Neural cell (in vitro differentiated cells): ENCODE measurements around the gene CGB7. TPM values are rescaled to one million over a fixed set of nuclear protein-coding genes. Genes with fewer than 3 reads are reported as not detected.

Experiments used
- H2AFZ ChIP-seq: fragments of 200-600, 300-800 bp; sonication (generic), shearing (Covaris generic); 2 replicates; pipeline ENCODE4 v1.6.0; 2014; ENCODE audit warnings: low read depth, mild to moderate bottlenecking, antibody characterized with exemption, low read length, moderate library complexity
- H3F3A ChIP-seq: fragments of 200-600 bp; shearing (Covaris generic); 2 replicates; pipeline ENCODE4 v1.6.1; 2016; ENCODE audit warnings: mild to moderate bottlenecking, moderate library complexity, mixed read lengths, antibody characterized with exemption, low read length; ENCODE audit not compliant: insufficient read depth, poor library complexity, severe bottlenecking
- H3K27ac ChIP-seq: fragments of 200-600, 300-800 bp; sonication (generic), shearing (Covaris generic); 2 replicates; pipeline ENCODE4 v1.5.1; 2014; ENCODE audit warnings: mild to moderate bottlenecking, low read length, moderate library complexity
- H3K27me3 ChIP-seq: fragments of 300-800, 200-600 bp; sonication (generic), shearing (Covaris generic); 2 replicates; pipeline ENCODE4 v1.6.0; 2014; ENCODE audit warnings: mild to moderate bottlenecking, low read depth, low read length, moderate library complexity; ENCODE audit not compliant: insufficient read depth
- H3K36me3 ChIP-seq: fragments of 300-800, 200-600 bp; sonication (generic), shearing (Covaris generic); 2 replicates; pipeline ENCODE4 v1.5.1; 2014; ENCODE audit warnings: mild to moderate bottlenecking, antibody characterized with exemption, low read length, moderate library complexity; ENCODE audit not compliant: insufficient read depth
- H3K4me2 ChIP-seq: fragments of 300-800, 200-600 bp; sonication (generic), shearing (Covaris generic); 2 replicates; pipeline ENCODE4 v1.6.0; 2014; ENCODE audit warnings: mild to moderate bottlenecking, low read length
- H3K4me3 ChIP-seq: fragments of 300-800, 200-600 bp; sonication (generic), shearing (Covaris generic); 2 replicates; pipeline ENCODE4 v1.5.1; 2014; ENCODE audit warnings: mild to moderate bottlenecking, low read length, moderate library complexity
- H3K79me2 ChIP-seq: fragments of 200-600 bp; shearing (Covaris generic); replicated peaks from 2 replicates; pipeline ENCODE4 v1.6.0; 2014; ENCODE audit warnings: mild to moderate bottlenecking, low read length, moderate library complexity; ENCODE audit not compliant: insufficient read depth
- H3K9ac ChIP-seq: fragments of 300-800, 200-600 bp; sonication (generic), shearing (Covaris generic); 2 replicates; pipeline ENCODE4 v1.6.1; 2016; ENCODE audit warnings: mild to moderate bottlenecking, low read length, mixed read lengths
- H3K9me2 ChIP-seq: fragments of 200-600 bp; shearing (Covaris generic); 2 replicates; pipeline ENCODE4 v1.6.1; 2016; ENCODE audit warnings: mild to moderate bottlenecking, low read length, mixed read lengths; ENCODE audit not compliant: insufficient read depth
- H3K9me3 ChIP-seq: fragments of 200-600, 300-800 bp; sonication (generic), shearing (Covaris generic); 2 replicates; pipeline ENCODE4 v1.6.1; 2016; ENCODE audit warnings: mild to moderate bottlenecking, mixed run types, low read length, moderate library complexity, mixed read lengths
- H4K20me1 ChIP-seq: fragments of 200-600 bp; shearing (Covaris generic); 2 replicates; pipeline ENCODE4 v1.6.1; 2016; ENCODE audit warnings: mild to moderate bottlenecking, mixed run types; ENCODE audit not compliant: insufficient read depth
- EP300 ChIP-seq: fragments of 450-650 bp; conservative IDR thresholded peaks from 2 replicates; pipeline ENCODE4 v1.6.1; 2014; ENCODE audit warnings: antibody characterized with exemption, mild to moderate bottlenecking, moderate library complexity; ENCODE audit not compliant: poor library complexity, severe bottlenecking
- EZH2 ChIP-seq: fragments of 200-600, 300-800 bp; shearing (Covaris generic), sonication (generic); IDR thresholded peaks from 2 replicates; pipeline ENCODE4 v1.6.1; 2014; ENCODE audit warnings: antibody characterized with exemption, low read length, borderline replicate concordance, mild to moderate bottlenecking; ENCODE audit not compliant: insufficient read depth, poor library complexity, severe bottlenecking
- MXI1 ChIP-seq: fragments of 450-650 bp; conservative IDR thresholded peaks from 2 replicates; pipeline ENCODE4 v1.6.1; 2014; ENCODE audit warnings: antibody characterized with exemption, mild to moderate bottlenecking; ENCODE audit not compliant: poor library complexity, severe bottlenecking
- POLR2AphosphoS5 ChIP-seq: IDR thresholded peaks from 2 replicates; pipeline ENCODE4 v1.6.1; 2012
- RAD21 ChIP-seq: fragments of 450-650 bp; conservative IDR thresholded peaks from 2 replicates; pipeline ENCODE4 v1.6.1; 2014; ENCODE audit warnings: antibody characterized with exemption, mild to moderate bottlenecking, moderate library complexity
- SMC3 ChIP-seq: fragments of 450-650 bp; conservative IDR thresholded peaks from 2 replicates; pipeline ENCODE4 v1.6.1; 2014; ENCODE audit warnings: antibody characterized with exemption, mild to moderate bottlenecking, moderate library complexity; ENCODE audit not compliant: poor library complexity
- TAF1 ChIP-seq: IDR thresholded peaks from 2 replicates; pipeline ENCODE4 v1.6.1; 2012; ENCODE audit warnings: low read depth
- polyA plus RNA-seq: library from polyadenylated mRNA; depleted of rRNA; stranded (reverse); fragments of >200 nt; gene quantifications from 2 replicates; pipeline ENCODE4 v1.2.3, GENCODE V29; 2014
- TF ChIP-seq, protein P1 (sequence below): IDR thresholded peaks from 2 replicates; pipeline ENCODE4 v1.6.1; 2012; ENCODE audit warnings: borderline replicate concordance
- TF ChIP-seq, protein P2 (sequence below): fragments of 450-650 bp; IDR thresholded peaks from 2 replicates; pipeline ENCODE4 v1.5.1; 2014; ENCODE audit warnings: antibody characterized with exemption, mild to moderate bottlenecking, moderate library complexity; ENCODE audit not compliant: poor library complexity, severe bottlenecking

Gene CGB7
- polyA plus RNA-seq, 1 donor from 2014 or later = not detected

- TF ChIP-seq RAD21 (no peak), EP300 (no peak), MXI1 (no peak), POLR2AphosphoS5 (no peak), SMC3 (no peak), TAF1 (no peak), EZH2 (no peak)
- TF ChIP-seq, protein P1, sequence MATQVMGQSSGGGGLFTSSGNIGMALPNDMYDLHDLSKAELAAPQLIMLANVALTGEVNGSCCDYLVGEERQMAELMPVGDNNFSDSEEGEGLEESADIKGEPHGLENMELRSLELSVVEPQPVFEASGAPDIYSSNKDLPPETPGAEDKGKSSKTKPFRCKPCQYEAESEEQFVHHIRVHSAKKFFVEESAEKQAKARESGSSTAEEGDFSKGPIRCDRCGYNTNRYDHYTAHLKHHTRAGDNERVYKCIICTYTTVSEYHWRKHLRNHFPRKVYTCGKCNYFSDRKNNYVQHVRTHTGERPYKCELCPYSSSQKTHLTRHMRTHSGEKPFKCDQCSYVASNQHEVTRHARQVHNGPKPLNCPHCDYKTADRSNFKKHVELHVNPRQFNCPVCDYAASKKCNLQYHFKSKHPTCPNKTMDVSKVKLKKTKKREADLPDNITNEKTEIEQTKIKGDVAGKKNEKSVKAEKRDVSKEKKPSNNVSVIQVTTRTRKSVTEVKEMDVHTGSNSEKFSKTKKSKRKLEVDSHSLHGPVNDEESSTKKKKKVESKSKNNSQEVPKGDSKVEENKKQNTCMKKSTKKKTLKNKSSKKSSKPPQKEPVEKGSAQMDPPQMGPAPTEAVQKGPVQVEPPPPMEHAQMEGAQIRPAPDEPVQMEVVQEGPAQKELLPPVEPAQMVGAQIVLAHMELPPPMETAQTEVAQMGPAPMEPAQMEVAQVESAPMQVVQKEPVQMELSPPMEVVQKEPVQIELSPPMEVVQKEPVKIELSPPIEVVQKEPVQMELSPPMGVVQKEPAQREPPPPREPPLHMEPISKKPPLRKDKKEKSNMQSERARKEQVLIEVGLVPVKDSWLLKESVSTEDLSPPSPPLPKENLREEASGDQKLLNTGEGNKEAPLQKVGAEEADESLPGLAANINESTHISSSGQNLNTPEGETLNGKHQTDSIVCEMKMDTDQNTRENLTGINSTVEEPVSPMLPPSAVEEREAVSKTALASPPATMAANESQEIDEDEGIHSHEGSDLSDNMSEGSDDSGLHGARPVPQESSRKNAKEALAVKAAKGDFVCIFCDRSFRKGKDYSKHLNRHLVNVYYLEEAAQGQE = no peak
- TF ChIP-seq, protein P2, sequence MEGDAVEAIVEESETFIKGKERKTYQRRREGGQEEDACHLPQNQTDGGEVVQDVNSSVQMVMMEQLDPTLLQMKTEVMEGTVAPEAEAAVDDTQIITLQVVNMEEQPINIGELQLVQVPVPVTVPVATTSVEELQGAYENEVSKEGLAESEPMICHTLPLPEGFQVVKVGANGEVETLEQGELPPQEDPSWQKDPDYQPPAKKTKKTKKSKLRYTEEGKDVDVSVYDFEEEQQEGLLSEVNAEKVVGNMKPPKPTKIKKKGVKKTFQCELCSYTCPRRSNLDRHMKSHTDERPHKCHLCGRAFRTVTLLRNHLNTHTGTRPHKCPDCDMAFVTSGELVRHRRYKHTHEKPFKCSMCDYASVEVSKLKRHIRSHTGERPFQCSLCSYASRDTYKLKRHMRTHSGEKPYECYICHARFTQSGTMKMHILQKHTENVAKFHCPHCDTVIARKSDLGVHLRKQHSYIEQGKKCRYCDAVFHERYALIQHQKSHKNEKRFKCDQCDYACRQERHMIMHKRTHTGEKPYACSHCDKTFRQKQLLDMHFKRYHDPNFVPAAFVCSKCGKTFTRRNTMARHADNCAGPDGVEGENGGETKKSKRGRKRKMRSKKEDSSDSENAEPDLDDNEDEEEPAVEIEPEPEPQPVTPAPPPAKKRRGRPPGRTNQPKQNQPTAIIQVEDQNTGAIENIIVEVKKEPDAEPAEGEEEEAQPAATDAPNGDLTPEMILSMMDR = no peak
- H3K9me3 ChIP-seq = no peaks in the 10 kb centered on the region
These were observed 41.3 kb downstream of the CGB7 start for GRCh38 chr19:49016067-49016839.

DNA sequence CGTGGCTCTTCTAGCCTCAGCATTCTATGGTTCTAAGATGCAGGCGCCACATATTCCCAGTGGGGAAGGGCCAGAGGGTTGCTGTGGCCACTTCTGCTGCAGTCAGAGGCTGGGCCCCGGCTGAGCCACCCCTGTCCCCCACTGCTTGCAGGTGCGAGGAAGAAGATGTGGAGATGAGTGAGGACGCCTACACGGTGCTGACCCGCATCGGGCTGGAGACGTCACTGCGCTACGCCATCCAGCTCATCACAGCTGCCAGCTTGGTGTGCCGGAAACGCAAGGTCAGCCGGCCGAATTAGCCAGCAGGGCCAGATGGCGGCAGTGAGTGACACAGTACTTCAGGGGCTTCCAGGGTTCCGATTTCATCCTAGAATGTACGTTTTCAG, 42.7 kb downstream of the CGB7 start:
- no peaks in the 10 kb centered on the region for H3K36me3 ChIP-seq
- no peak overlapping the region for H3K27ac ChIP-seq
- no peaks in the 10 kb centered on the region for H4K20me1 ChIP-seq

More at GRCh38 chr19:49016067-49016839, 41.3 kb downstream of the CGB7 start:
- H3K79me2 ChIP-seq = no peaks in the 10 kb centered on the region
- no peaks in the 10 kb centered on the region for H3F3A ChIP-seq
- H3K4me2 ChIP-seq = no peak overlapping the region
- no peak overlapping the region for H2AFZ ChIP-seq
- no peak overlapping the region for H3K9ac ChIP-seq
- no peaks in the 10 kb centered on the region for H3K9me2 ChIP-seq
- H3K4me3 ChIP-seq = no peak overlapping the region
- H3K36me3 ChIP-seq = no peaks in the 10 kb centered on the region
- no peak overlapping the region for H3K27ac ChIP-seq
- peaks cover 13% of the 10 kb centered on the region for H3K27me3 ChIP-seq
- no peaks in the 10 kb centered on the region for H4K20me1 ChIP-seq

More for the DNA sequence above, 42.7 kb downstream of the CGB7 start:
- no peak overlapping the region for H3K4me2 ChIP-seq
- no peak overlapping the region for H2AFZ ChIP-seq
- no peaks in the 10 kb centered on the region for H3F3A ChIP-seq
- no peaks in the 10 kb centered on the region for H3K79me2 ChIP-seq
- H3K27me3 ChIP-seq = peaks cover 13% of the 10 kb centered on the region
- no peaks in the 10 kb centered on the region for H3K9me2 ChIP-seq
- H3K4me3 ChIP-seq = no peak overlapping the region
- TF ChIP-seq POLR2AphosphoS5 (no peak), MXI1 (no peak), TAF1 (no peak), RAD21 (no peak), EZH2 (no peak), SMC3 (no peak), EP300 (no peak)
- TF ChIP-seq, protein P1 = no peak
- TF ChIP-seq, protein P2 = no peak
- no peaks in the 10 kb centered on the region for H3K9me3 ChIP-seq
- H3K9ac ChIP-seq = no peak overlapping the region
